Liver (tissue), 9 donors: ENCODE measurements around the gene MRPS23. TPM values are rescaled to one million over a fixed set of nuclear protein-coding genes. Genes with fewer than 3 reads are reported as not detected.

ENCODE experiments used
- DNase-seq: peaks from one replicate; pipeline ENCODE4 v3.0.0-alpha.2; 2017; ENCODE audit warnings: low spot score
- H3K27ac ChIP-seq, 2 donors: one replicate each; pipeline ENCODE4 v1.7.0; 2013; ENCODE audit warnings: inconsistent platforms in 2 of 2, low read length in 2 of 2, control low read depth in 1 of 2, low read depth in 1 of 2, mild to moderate bottlenecking in 1 of 2
- H3K27me3 ChIP-seq, 4 donors: one replicate each; pipeline versions ENCODE4 v1.6.1 to v1.7.0; 2013; ENCODE audit warnings: low read length in 3 of 4, inconsistent platforms in 1 of 4, mild to moderate bottlenecking in 1 of 4, moderate library complexity in 1 of 4; ENCODE audit not compliant: control insufficient read depth in 4 of 4, insufficient read depth in 4 of 4
- H3K36me3 ChIP-seq, 4 donors: one replicate each; pipeline versions ENCODE4 v1.6.1 to v1.7.0; 2013; ENCODE audit warnings: low read length in 3 of 4, mild to moderate bottlenecking in 3 of 4, low read depth in 1 of 4, moderate library complexity in 1 of 4; ENCODE audit not compliant: control insufficient read depth in 4 of 4, insufficient read depth in 3 of 4
- H3K4me1 ChIP-seq, 4 donors: one replicate each; pipeline versions ENCODE4 v1.6.1 to v1.7.0; 2013; ENCODE audit warnings: low read length in 3 of 4, mild to moderate bottlenecking in 3 of 4, moderate library complexity in 1 of 4; ENCODE audit not compliant: control insufficient read depth in 4 of 4, insufficient read depth in 4 of 4
- H3K4me3 ChIP-seq, 3 donors: one replicate each; pipeline versions ENCODE4 v1.6.1 to v1.7.0; 2013; ENCODE audit warnings: low read length in 3 of 3, control low read depth in 1 of 3, low read depth in 1 of 3, mild to moderate bottlenecking in 1 of 3
- H3K9ac ChIP-seq, 2 donors: one replicate each; pipeline ENCODE4 v1.7.0; 2013; ENCODE audit warnings: low read length in 2 of 2, mild to moderate bottlenecking in 2 of 2, moderate library complexity in 2 of 2, control low read depth in 1 of 2, low read depth in 1 of 2
- H3K9me3 ChIP-seq, 4 donors: one replicate each; pipeline versions ENCODE4 v1.6.1 to v1.7.0; 2013; ENCODE audit warnings: low read length in 3 of 4; ENCODE audit not compliant: control insufficient read depth in 4 of 4
- CTCF ChIP-seq: fragments of 150-350 bp; IDR thresholded peaks from 2 replicates; pipeline ENCODE4 v1.5.1; 2017; ENCODE audit warnings: improper control_type of control experiment, low read depth, low read length; ENCODE audit not compliant: missing input control
- EGR1 ChIP-seq, 2 donors: IDR thresholded peaks; 2 replicates each; pipeline ENCODE4 v1.6.1; 2016 to 2018; ENCODE audit warnings: antibody characterized with exemption in 2 of 2, low read depth in 2 of 2
- FOXA1 ChIP-seq: IDR thresholded peaks from 2 replicates; pipeline ENCODE4 v1.6.1; 2016; ENCODE audit warnings: antibody characterized with exemption
- FOXA2 ChIP-seq: IDR thresholded peaks from 2 replicates; pipeline ENCODE4 v1.6.1; 2016; ENCODE audit warnings: antibody characterized with exemption
- GABPA ChIP-seq, 2 donors: IDR thresholded peaks in 1 of 2; conservative IDR thresholded peaks in 1 of 2; 2 replicates each; pipeline ENCODE4 v1.6.1; 2016; ENCODE audit warnings: antibody characterized with exemption in 2 of 2, mild to moderate bottlenecking in 1 of 2, moderate library complexity in 1 of 2
- HNF4A ChIP-seq, 2 donors: conservative IDR thresholded peaks; 2 replicates each; pipeline ENCODE4 v1.6.1; 2016; ENCODE audit warnings: antibody characterized with exemption in 2 of 2, mild to moderate bottlenecking in 2 of 2
- HNF4G ChIP-seq: IDR thresholded peaks from 2 replicates; pipeline ENCODE4 v1.6.1; 2016; ENCODE audit warnings: antibody characterized with exemption
- JUND ChIP-seq, 2 donors: IDR thresholded peaks; 2 replicates each; pipeline ENCODE4 v1.6.1; 2016; ENCODE audit warnings: antibody characterized with exemption in 2 of 2
- MAX ChIP-seq: IDR thresholded peaks from 2 replicates; pipeline ENCODE4 v1.6.1; 2016; ENCODE audit warnings: antibody characterized with exemption
- NR2F2 ChIP-seq: IDR thresholded peaks from 2 replicates; pipeline ENCODE4 v1.6.1; 2016; ENCODE audit warnings: antibody characterized with exemption
- RAD21 ChIP-seq, 2 donors: IDR thresholded peaks; 2 replicates each; pipeline ENCODE4 v1.6.1; 2016; ENCODE audit warnings: antibody characterized with exemption in 2 of 2, mild to moderate bottlenecking in 2 of 2
- RXRA ChIP-seq, 2 donors: IDR thresholded peaks; 2 replicates each; pipeline ENCODE4 v1.6.1; 2017 to 2018; ENCODE audit warnings: antibody characterized with exemption in 2 of 2, mild to moderate bottlenecking in 1 of 2
- SP1 ChIP-seq: IDR thresholded peaks from 2 replicates; pipeline ENCODE4 v1.6.1; 2018; ENCODE audit warnings: antibody characterized with exemption, mild to moderate bottlenecking
- TAF1 ChIP-seq: conservative IDR thresholded peaks from 2 replicates; pipeline ENCODE4 v1.6.1; 2016; ENCODE audit warnings: antibody characterized with exemption, mild to moderate bottlenecking
- YY1 ChIP-seq: IDR thresholded peaks from 2 replicates; pipeline ENCODE4 v1.6.1; 2016; ENCODE audit warnings: antibody characterized with exemption, mild to moderate bottlenecking
- WGBS: extraction: QIAGEN DNeasy Blood & Tissue Kit; methylation state at CpG from one replicate; pipeline ENCODE4 v1.1.7; 2013; 5-methylcytosine and 5-hydroxymethylcytosine counted together
- polyA plus RNA-seq, 2 donors: library from polyadenylated mRNA; stranded (reverse) in 1 of 2; unstranded in 1 of 2; fragments of 200-250 nt in 1 of 2; fragments of >200 nt in 1 of 2; fragmentation: Nextera tagmentation in 1 of 2; extraction: Ambion mirVana in 1 of 2; gene quantifications; one replicate each; pipeline versions ENCODE4 v1.2.1 to v1.2.3, GENCODE V29; 2013 to 2015
- total RNA-seq, 2 donors: library from RNA; depleted of rRNA; stranded (reverse); fragments of >200 nt; gene quantifications; one replicate each; pipeline ENCODE4 v1.2.3, GENCODE V29; 2014
- TF ChIP-seq, protein P1 (sequence below): IDR thresholded peaks from 2 replicates; pipeline ENCODE4 v1.6.1; 2016; ENCODE audit warnings: antibody characterized with exemption
- TF ChIP-seq, protein P2 (sequence below): IDR thresholded peaks from 2 replicates; pipeline ENCODE4 v1.6.1; 2016; ENCODE audit warnings: antibody characterized with exemption
- TF ChIP-seq, protein P3 (sequence below): IDR thresholded peaks from 2 replicates; pipeline ENCODE4 v1.6.1; 2016; ENCODE audit warnings: antibody characterized with exemption, mild to moderate bottlenecking
- donor health status: healthy.
- donor health status: healthy.
- donor health status: healthy.
- donor health status: healthy.
- donor health status: healthy.

MRPS23 gene
- total and polyA plus RNA-seq, 4 donors, result 9.8 to 24.3 (median 16.9) TPM

GRCh38 chr17:57839571-57839923 is 10.3 kb downstream of the MRPS23 start:
- no peak for DNase-seq
- H3K4me1 ChIP-seq, result peaks cover 0 to 9% (median 8%) of the 10 kb centered on the region in 4 donors
- peaks cover 2 to 24% (median 15%) of the 10 kb centered on the region in 4 donors for H3K36me3 ChIP-seq
- H3K9ac ChIP-seq, result no peak overlapping the region
- H3K27me3 ChIP-seq, result no peaks in the 10 kb centered on the region
- no peak overlapping the region for H3K4me3 ChIP-seq
- no peak for TF ChIP-seq CTCF
- no peak overlapping the region for H3K27ac ChIP-seq
- H3K9me3 ChIP-seq, result no peaks in the 10 kb centered on the region
- WGBS, result 92% methylated on average over 6 of the region's 6 CpGs

DNA sequence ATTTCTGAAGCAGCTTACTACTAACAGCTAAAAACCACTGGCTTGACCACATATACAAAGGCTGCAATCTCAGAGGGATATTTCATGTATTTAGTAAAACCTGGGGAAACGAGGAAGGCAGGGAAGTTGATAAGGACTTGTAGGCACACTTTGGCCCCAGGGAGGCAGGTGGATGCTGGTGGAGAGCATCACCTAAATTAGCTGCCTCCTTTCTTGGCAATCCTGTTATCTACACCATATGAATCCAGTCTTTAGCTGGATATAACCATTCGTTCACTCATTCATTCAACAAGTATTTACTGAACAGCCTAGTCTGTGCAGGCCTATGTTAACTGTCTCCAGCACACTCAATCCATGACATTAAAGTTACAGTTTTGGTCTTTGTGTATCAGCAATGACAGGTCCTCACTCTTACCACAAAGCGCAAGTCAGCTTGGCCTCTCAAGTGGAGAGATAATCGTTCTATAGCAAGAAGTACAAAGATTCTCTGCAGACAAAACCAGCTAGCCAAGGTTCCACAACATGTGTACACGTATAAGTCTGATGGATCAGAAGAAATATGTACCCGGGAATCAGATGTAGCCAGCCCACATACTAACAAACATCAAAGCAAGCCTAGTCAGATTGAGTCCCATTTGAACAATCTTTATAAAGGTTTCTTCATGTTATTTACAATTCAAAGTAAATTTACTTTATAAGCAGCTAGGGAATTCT is 10.8 kb downstream of the MRPS23 start:
- Histone ChIP-seq H3K27ac (no peak overlapping the region), H3K36me3 (peaks cover 2 to 24% (median 15%) of the 10 kb centered on the region in 4 donors), H3K9ac (no peak overlapping the region)

More for the DNA sequence above, 10.8 kb downstream of the MRPS23 start:
- H3K4me1 ChIP-seq, result peaks cover 0 to 9% (median 8%) of the 10 kb centered on the region in 4 donors
- H3K9me3 ChIP-seq, result no peaks in the 10 kb centered on the region
- no peaks in the 10 kb centered on the region for H3K27me3 ChIP-seq
- TF ChIP-seq EGR1 (IDR thresholded peaks at IDR 0.05; ENCODE audit: low read depth in 2 of 2), result no peak
- no peak for TF ChIP-seq NR2F2
- TF ChIP-seq JUND (IDR thresholded peaks at IDR 0.05), result no peak
- no peak for TF ChIP-seq GABPA (IDR thresholded peaks at IDR 0.05 in 1 of 2, conservative IDR thresholded peaks at IDR 0.05 in 1 of 2)
- no peak for TF ChIP-seq MAX
- TF ChIP-seq SP1, result no peak
- no peak for TF ChIP-seq FOXA2
- TF ChIP-seq, protein P1, sequence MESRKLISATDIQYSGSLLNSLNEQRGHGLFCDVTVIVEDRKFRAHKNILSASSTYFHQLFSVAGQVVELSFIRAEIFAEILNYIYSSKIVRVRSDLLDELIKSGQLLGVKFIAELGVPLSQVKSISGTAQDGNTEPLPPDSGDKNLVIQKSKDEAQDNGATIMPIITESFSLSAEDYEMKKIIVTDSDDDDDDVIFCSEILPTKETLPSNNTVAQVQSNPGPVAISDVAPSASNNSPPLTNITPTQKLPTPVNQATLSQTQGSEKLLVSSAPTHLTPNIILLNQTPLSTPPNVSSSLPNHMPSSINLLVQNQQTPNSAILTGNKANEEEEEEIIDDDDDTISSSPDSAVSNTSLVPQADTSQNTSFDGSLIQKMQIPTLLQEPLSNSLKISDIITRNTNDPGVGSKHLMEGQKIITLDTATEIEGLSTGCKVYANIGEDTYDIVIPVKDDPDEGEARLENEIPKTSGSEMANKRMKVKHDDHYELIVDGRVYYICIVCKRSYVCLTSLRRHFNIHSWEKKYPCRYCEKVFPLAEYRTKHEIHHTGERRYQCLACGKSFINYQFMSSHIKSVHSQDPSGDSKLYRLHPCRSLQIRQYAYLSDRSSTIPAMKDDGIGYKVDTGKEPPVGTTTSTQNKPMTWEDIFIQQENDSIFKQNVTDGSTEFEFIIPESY, result no peak
- no peak for TF ChIP-seq HNF4G
- TF ChIP-seq TAF1, result no peak
- no peak for TF ChIP-seq HNF4A (conservative IDR thresholded peaks at IDR 0.05)
- TF ChIP-seq RAD21 (IDR thresholded peaks at IDR 0.05), result no peak
- TF ChIP-seq FOXA1, result no peak
- TF ChIP-seq, protein P2, sequence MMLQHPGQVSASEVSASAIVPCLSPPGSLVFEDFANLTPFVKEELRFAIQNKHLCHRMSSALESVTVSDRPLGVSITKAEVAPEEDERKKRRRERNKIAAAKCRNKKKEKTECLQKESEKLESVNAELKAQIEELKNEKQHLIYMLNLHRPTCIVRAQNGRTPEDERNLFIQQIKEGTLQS, result no peak
- no peak for TF ChIP-seq YY1
- TF ChIP-seq RXRA (IDR thresholded peaks at IDR 0.05), result no peak
- TF ChIP-seq CTCF, result no peak
- TF ChIP-seq, protein P3, sequence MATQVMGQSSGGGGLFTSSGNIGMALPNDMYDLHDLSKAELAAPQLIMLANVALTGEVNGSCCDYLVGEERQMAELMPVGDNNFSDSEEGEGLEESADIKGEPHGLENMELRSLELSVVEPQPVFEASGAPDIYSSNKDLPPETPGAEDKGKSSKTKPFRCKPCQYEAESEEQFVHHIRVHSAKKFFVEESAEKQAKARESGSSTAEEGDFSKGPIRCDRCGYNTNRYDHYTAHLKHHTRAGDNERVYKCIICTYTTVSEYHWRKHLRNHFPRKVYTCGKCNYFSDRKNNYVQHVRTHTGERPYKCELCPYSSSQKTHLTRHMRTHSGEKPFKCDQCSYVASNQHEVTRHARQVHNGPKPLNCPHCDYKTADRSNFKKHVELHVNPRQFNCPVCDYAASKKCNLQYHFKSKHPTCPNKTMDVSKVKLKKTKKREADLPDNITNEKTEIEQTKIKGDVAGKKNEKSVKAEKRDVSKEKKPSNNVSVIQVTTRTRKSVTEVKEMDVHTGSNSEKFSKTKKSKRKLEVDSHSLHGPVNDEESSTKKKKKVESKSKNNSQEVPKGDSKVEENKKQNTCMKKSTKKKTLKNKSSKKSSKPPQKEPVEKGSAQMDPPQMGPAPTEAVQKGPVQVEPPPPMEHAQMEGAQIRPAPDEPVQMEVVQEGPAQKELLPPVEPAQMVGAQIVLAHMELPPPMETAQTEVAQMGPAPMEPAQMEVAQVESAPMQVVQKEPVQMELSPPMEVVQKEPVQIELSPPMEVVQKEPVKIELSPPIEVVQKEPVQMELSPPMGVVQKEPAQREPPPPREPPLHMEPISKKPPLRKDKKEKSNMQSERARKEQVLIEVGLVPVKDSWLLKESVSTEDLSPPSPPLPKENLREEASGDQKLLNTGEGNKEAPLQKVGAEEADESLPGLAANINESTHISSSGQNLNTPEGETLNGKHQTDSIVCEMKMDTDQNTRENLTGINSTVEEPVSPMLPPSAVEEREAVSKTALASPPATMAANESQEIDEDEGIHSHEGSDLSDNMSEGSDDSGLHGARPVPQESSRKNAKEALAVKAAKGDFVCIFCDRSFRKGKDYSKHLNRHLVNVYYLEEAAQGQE, result no peak
- DNase-seq, result no peak
- no peak overlapping the region for H3K4me3 ChIP-seq
- WGBS, result 81% methylated on average over 6 of the region's 6 CpGs
